HG03159 (cell line): Measurements from ENCODE around the gene LETM1.

ENCODE experiments used
- ATAC-seq: cut with Tn5 transposase; IDR thresholded peaks from one replicate; pipeline ENCODE4 v1.9.1; 2021; ENCODE audit warnings: mild to moderate bottlenecking, moderate library complexity; ENCODE audit not compliant: unreplicated experiment

Gene LETM1

GRCh38 chr4:1830234-1830633 is 25.7 kb downstream of the LETM1 start:
- no peak for ATAC-seq

GRCh38 chr4:1826531-1827350 is 29.2 kb downstream of the LETM1 start:
- no peak for ATAC-seq

- no peak for ATAC-seq
Observed at GRCh38 chr4:1825326-1825725, 30.6 kb downstream of the LETM1 start.

GRCh38 chr4:1824746-1825145 is 31.2 kb downstream of the LETM1 start:
- no peak for ATAC-seq

- ATAC-seq, result no peak
Observed at GRCh38 chr4:1823545-1823932, 32.4 kb downstream of the LETM1 start.

- no peak for ATAC-seq
Observed at GRCh38 chr4:1822568-1823544, 33.1 kb downstream of the LETM1 start.

- ATAC-seq, result no peak
Observed at GRCh38 chr4:1821679-1822567, 34.0 kb downstream of the LETM1 start.

- no peak for ATAC-seq
Observed at GRCh38 chr4:1819816-1820215, 36.1 kb downstream of the LETM1 start.

GRCh38 chr4:1819284-1819683 is 36.7 kb downstream of the LETM1 start:
- no peak for ATAC-seq

GRCh38 chr4:1815997-1816860 is 39.7 kb downstream of the LETM1 start:
- no peak for ATAC-seq

GRCh38 chr4:1815096-1815996 is 40.6 kb downstream of the LETM1 start:
- ATAC-seq, result no peak

- no peak for ATAC-seq
Observed at GRCh38 chr4:1814453-1814852, 41.5 kb downstream of the LETM1 start.

GRCh38 chr4:1813915-1814314 is 42.0 kb downstream of the LETM1 start:
- ATAC-seq, result no peak

- ATAC-seq, result no peak
Observed at GRCh38 chr4:1813231-1813630, 42.7 kb downstream of the LETM1 start.

- no peak for ATAC-seq
Observed at GRCh38 chr4:1812720-1813119, 43.2 kb downstream of the LETM1 start.

- ATAC-seq, result no peak
Observed at GRCh38 chr4:1810765-1811164, 45.2 kb downstream of the LETM1 start.

- no peak for ATAC-seq
Observed at GRCh38 chr4:1809754-1810502, 46.0 kb downstream of the LETM1 start.
